Suprapubic skin (tissue), 4 donors: ENCODE measurements around the gene PRSS57. TPM values are rescaled to one million over a fixed set of nuclear protein-coding genes. Genes with fewer than 3 reads are reported as not detected.

Source experiments
- DNase-seq, 2 donors: peaks; one replicate each; pipeline ENCODE4 v3.0.0-alpha.2; 2019; ENCODE audit warnings: low spot score in 2 of 2
- H3K27ac ChIP-seq: fragments of 200-600 bp; sonication (generic); one replicate; pipeline ENCODE4 v1.5.1; 2019
- H3K27me3 ChIP-seq: fragments of 200-600 bp; sonication (generic); one replicate; pipeline ENCODE4 v1.5.1; 2019
- H3K36me3 ChIP-seq: fragments of 200-600 bp; sonication (generic); one replicate; pipeline ENCODE4 v1.5.1; 2019
- H3K4me1 ChIP-seq: fragments of 200-600 bp; sonication (generic); one replicate; pipeline ENCODE4 v1.5.1; 2019
- H3K4me3 ChIP-seq: fragments of 200-600 bp; sonication (generic); one replicate; pipeline ENCODE4 v1.5.1; 2019; ENCODE audit warnings: mild to moderate bottlenecking
- H3K9me3 ChIP-seq: fragments of 200-600 bp; sonication (generic); one replicate; pipeline ENCODE4 v1.5.1; 2019
- EP300 ChIP-seq: sonication (generic); formaldehyde crosslinking; IDR thresholded peaks from one replicate; pipeline ENCODE4 v1.6.1; 2017; ENCODE audit warnings: antibody characterized with exemption
- POLR2A ChIP-seq, 2 donors: fragments of 450-650 bp; IDR thresholded peaks; one replicate each; pipeline ENCODE4 v1.6.1; 2017; ENCODE audit warnings: antibody characterized with exemption in 2 of 2, mild to moderate bottlenecking in 2 of 2, moderate library complexity in 2 of 2
- POLR2AphosphoS5 ChIP-seq, 3 donors: sonication (generic); formaldehyde crosslinking; IDR thresholded peaks; one replicate each; pipeline ENCODE4 v1.6.1; 2017; ENCODE audit warnings: antibody characterized with exemption in 3 of 3
- WGBS: methylation state at CpG from one replicate; pipeline ENCODE4 v1.1.5; 2018; 5-methylcytosine and 5-hydroxymethylcytosine counted together
- total RNA-seq, 4 donors: library from RNA; depleted of rRNA; stranded (reverse); fragments of >200 nt; gene quantifications; one replicate each; pipeline ENCODE4 v1.1.0, GENCODE V29; 2016
- TF ChIP-seq, protein P1 (sequence below), 2 donors: fragments of 200-600 bp in 1 of 2; fragments of 450-650 bp in 1 of 2; sonication (generic) in 1 of 2; IDR thresholded peaks; one replicate each; pipeline ENCODE4 v1.5.1; 2016 to 2019; ENCODE audit warnings: antibody characterized with exemption in 2 of 2, mild to moderate bottlenecking in 1 of 2, moderate library complexity in 1 of 2

Gene PRSS57
- total RNA-seq, 4 donors from 2014 or later = not detected

GRCh38 chr19:641702-642101 lies 53.5 kb downstream of the PRSS57 start:
- TF ChIP-seq POLR2A (IDR thresholded peaks at IDR 0.05) (no peak), EP300 (no peak), POLR2AphosphoS5 (IDR thresholded peaks at IDR 0.05) (no peak)
- TF ChIP-seq, protein P1, sequence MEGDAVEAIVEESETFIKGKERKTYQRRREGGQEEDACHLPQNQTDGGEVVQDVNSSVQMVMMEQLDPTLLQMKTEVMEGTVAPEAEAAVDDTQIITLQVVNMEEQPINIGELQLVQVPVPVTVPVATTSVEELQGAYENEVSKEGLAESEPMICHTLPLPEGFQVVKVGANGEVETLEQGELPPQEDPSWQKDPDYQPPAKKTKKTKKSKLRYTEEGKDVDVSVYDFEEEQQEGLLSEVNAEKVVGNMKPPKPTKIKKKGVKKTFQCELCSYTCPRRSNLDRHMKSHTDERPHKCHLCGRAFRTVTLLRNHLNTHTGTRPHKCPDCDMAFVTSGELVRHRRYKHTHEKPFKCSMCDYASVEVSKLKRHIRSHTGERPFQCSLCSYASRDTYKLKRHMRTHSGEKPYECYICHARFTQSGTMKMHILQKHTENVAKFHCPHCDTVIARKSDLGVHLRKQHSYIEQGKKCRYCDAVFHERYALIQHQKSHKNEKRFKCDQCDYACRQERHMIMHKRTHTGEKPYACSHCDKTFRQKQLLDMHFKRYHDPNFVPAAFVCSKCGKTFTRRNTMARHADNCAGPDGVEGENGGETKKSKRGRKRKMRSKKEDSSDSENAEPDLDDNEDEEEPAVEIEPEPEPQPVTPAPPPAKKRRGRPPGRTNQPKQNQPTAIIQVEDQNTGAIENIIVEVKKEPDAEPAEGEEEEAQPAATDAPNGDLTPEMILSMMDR (IDR thresholded peaks at IDR 0.05) = no peak
- no peak for DNase-seq
- H3K27me3 ChIP-seq = no peaks in the 10 kb centered on the region
- H3K36me3 ChIP-seq = peaks cover 24% of the 10 kb centered on the region
- H3K9me3 ChIP-seq = no peaks in the 10 kb centered on the region
- WGBS = 52% methylated on average over 13 of the region's 17 CpGs
- H3K27ac ChIP-seq = no peak overlapping the region
- H3K4me3 ChIP-seq = no peak overlapping the region
- H3K4me1 ChIP-seq = peaks cover 11% of the 10 kb centered on the region

DNA sequence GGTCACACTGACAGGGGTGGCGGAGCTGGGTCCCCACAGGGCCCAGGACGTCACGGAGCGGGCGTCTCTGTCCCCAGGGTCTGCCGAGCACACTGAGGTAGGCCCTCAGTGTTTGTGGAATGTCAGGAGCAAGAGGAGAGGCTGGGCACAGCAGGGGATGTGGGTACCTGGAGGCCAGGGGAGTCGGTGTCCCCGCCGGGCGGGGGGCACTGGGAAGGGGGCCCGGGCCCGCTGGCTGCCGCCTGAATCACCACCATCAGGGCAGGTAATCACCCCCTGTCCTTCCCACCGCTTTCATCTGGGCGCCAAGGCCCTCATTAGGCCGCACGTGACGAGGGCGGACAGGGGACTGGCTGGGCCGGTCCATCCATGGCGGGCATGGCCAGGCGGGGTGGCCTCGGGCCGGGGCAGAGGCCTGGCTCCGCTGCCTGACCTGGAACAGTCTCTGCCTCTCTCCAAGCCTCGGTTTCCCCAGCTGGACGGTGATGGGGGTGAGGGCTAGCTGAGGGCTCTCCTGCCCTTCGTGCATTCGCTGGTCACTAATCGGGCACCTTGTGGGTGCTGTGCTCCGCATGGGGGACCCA lies 54.6 kb downstream of the PRSS57 start:
- Histone ChIP-seq H3K4me1 (peaks cover 11% of the 10 kb centered on the region), H3K27me3 (no peaks in the 10 kb centered on the region), H3K4me3 (no peak overlapping the region), H3K27ac (no peak overlapping the region), H3K9me3 (no peaks in the 10 kb centered on the region), H3K36me3 (peaks cover 14% of the 10 kb centered on the region)
- no peak for DNase-seq
- TF ChIP-seq EP300 (no peak), POLR2AphosphoS5 (IDR thresholded peaks at IDR 0.05) (no peak), POLR2A (IDR thresholded peaks at IDR 0.05) (no peak)
- TF ChIP-seq, protein P1 (IDR thresholded peaks at IDR 0.05) = no peak
- 92% methylated on average over 19 of the region's 31 CpGs for WGBS

DNA sequence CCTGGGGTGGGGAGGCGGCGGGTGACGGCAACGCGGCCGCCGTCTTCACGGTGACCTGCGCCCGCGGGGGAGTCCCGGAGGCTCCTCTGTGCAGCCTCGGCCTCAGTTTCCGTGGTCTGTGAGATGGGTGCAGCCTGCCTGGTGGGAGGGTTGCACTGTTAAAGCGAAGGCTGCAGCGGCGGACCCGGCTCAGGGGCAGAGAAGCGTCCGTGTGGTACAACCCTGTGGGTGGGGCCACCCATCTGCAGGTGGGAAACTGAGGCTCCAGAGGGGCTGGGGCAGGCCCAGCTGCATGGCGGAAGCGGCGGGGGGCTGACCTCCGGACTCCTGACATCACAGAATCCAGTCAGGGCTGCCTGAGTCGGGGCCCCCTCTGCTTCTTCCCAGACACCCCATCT lies 55.1 kb downstream of the PRSS57 start:
- no peak for TF ChIP-seq POLR2AphosphoS5 (IDR thresholded peaks at IDR 0.05)
- TF ChIP-seq, protein P1 (IDR thresholded peaks at IDR 0.05) = no peak
- TF ChIP-seq POLR2A (IDR thresholded peaks at IDR 0.05) = no peak
- TF ChIP-seq EP300 = no peak
- no peak overlapping the region for H3K27ac ChIP-seq
- H3K4me1 ChIP-seq = peaks cover 11% of the 10 kb centered on the region
- H3K27me3 ChIP-seq = no peaks in the 10 kb centered on the region
- H3K4me3 ChIP-seq = peak overlapping the region; percentile 51
- 100% methylated on average over 1 of the region's 25 CpGs for WGBS
- H3K36me3 ChIP-seq = peaks cover 9% of the 10 kb centered on the region
- DNase-seq = no peak
- no peaks in the 10 kb centered on the region for H3K9me3 ChIP-seq

GRCh38 chr19:639253-640160 lies 55.7 kb downstream of the PRSS57 start, which contains the start of gene FGF22:
FGF22 (plus strand) TSS chr19:639879; CDS start chr19:639926, 47 bp downstream.
- peaks cover 11% of the 10 kb centered on the region for H3K4me1 ChIP-seq
- 5% methylated on average over 51 of the region's 109 CpGs for WGBS
- H3K27ac ChIP-seq = no peak within 1 kb of the TSS
- H3K9me3 ChIP-seq = no peaks in the 10 kb centered on the region
- peak within 1 kb of the TSS; percentile 51 for H3K4me3 ChIP-seq
- no peaks in the 10 kb centered on the region for H3K27me3 ChIP-seq
- TF ChIP-seq, protein P1 (IDR thresholded peaks at IDR 0.05) = peak in 1 of 2 donors; percentile 9
- TF ChIP-seq POLR2AphosphoS5 (IDR thresholded peaks at IDR 0.05) = no peak
- H3K36me3 ChIP-seq = peaks cover 2% of the 10 kb centered on the region
- peak; percentile 95 to 98 for DNase-seq

DNA sequence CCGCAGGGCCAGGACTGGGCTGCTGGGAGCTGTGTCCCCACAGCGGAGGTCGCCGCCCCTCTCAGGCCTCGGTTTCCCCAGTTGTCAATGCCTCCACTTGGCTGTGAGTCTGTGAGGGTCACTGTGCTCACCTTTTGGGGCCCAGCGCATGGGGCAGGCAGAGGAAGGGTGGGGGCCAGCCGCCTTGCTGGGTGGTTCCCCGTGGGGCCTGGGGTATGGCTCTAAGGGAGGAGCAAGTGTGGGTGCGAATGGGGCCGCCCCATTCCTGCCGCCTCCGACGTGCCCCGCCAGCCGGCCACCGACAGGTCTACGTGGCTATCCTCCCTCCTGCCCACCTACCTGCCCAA lies 56.4 kb downstream of the PRSS57 start:
- Histone ChIP-seq H3K27me3 (no peaks in the 10 kb centered on the region), H3K27ac (no peak overlapping the region), H3K4me3 (peak overlapping the region; percentile 51), H3K4me1 (peaks cover 17% of the 10 kb centered on the region), H3K9me3 (no peaks in the 10 kb centered on the region), H3K36me3 (no peaks in the 10 kb centered on the region)
- DNase-seq = no peak
- TF ChIP-seq, protein P1 (IDR thresholded peaks at IDR 0.05) = no peak
- no peak for TF ChIP-seq POLR2AphosphoS5 (IDR thresholded peaks at IDR 0.05)
- no peak for TF ChIP-seq EP300
- TF ChIP-seq POLR2A (IDR thresholded peaks at IDR 0.05) = no peak
- WGBS = 75% methylated on average over 4 of the region's 17 CpGs
